ENCODE results near the gene CCRL2.

DNA sequence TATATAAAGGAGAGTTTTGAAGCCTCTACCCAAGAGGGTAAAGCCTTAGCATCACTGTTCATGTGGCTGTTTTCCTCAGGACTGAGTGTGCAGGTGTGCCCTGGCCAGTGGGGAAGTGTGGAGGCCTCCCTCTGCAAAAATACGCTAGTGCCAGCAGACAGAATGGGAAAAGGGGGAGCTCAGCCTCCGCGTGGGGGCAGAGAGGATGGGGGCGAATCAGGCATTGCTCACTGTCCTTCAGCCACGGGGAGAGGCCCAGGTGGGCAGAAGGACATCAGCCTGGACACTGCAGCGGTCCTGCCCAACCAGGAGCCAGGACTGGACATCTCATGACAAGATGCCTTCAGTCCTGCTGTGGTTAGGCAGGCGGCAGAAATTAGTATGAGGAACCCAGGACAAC is 47.5 kb downstream of the CCRL2 start:
- TF ChIP-seq, protein P1, sequence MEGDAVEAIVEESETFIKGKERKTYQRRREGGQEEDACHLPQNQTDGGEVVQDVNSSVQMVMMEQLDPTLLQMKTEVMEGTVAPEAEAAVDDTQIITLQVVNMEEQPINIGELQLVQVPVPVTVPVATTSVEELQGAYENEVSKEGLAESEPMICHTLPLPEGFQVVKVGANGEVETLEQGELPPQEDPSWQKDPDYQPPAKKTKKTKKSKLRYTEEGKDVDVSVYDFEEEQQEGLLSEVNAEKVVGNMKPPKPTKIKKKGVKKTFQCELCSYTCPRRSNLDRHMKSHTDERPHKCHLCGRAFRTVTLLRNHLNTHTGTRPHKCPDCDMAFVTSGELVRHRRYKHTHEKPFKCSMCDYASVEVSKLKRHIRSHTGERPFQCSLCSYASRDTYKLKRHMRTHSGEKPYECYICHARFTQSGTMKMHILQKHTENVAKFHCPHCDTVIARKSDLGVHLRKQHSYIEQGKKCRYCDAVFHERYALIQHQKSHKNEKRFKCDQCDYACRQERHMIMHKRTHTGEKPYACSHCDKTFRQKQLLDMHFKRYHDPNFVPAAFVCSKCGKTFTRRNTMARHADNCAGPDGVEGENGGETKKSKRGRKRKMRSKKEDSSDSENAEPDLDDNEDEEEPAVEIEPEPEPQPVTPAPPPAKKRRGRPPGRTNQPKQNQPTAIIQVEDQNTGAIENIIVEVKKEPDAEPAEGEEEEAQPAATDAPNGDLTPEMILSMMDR (IDR thresholded peaks at IDR 0.05): no peak
- TF ChIP-seq POLR2A (IDR thresholded peaks at IDR 0.05): no peak

Measured in suprapubic skin (tissue), 3 donors.